Stimulated activated CD4-positive, alpha-beta T cell treated with anti-CD3 and anti-CD28 coated beads, Interleukin-2, amount 100 ng/mL, for 4 hours (primary cell): ENCODE data around the gene KCNMA1.
"Not testable (repeated sequence)": the region's sequence is repeated elsewhere in the genome, so short reads cannot be mapped to it uniquely, and the experiment has no call there.

Experiments
- DNase-seq: peaks from one replicate; pipeline ENCODE4 v3.0.0-alpha.2; 2020; ENCODE audit warnings: low read depth

The KCNMA1 gene

DNA sequence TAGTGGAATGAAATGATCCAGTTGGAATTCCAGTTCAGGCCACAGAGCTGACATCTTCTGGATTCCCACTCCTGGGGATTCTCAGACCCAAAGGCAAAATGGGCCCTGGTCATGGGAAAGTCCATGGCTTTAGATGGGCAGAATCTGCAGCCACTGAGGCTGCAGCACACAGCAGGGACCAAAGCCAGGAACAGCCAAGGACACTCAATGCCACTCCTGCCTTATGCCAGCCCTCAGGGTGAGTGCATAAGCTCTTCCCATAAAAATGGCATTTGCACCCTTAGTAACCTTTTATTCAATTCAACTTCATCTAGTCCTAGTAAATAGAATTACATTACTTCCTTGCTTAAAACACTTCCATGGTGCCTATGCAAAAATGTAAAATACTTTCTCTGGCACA lies 274.4 kb downstream of the KCNMA1 start:
- DNase-seq = no peak

DNA sequence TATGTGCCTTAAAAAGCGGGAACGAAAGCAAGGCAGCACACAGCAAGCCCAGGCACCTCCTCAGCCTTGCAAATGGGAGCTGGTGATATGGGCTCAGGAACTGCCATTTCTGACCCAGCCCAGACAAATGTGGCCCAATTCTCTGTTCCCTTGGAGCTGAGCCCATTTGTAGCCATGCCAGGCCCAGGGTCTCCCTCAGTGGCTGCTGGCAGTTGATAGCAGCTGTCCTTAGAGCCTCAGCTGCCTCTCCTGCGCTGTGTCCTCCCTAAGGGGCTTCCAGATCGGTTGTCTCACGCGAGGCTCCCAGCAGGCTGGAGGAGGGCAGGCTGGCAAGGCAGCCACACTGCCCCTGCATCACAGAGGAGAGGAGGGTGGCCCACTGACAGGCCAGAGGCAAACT lies 275.8 kb downstream of the KCNMA1 start:
- no peak for DNase-seq

DNA sequence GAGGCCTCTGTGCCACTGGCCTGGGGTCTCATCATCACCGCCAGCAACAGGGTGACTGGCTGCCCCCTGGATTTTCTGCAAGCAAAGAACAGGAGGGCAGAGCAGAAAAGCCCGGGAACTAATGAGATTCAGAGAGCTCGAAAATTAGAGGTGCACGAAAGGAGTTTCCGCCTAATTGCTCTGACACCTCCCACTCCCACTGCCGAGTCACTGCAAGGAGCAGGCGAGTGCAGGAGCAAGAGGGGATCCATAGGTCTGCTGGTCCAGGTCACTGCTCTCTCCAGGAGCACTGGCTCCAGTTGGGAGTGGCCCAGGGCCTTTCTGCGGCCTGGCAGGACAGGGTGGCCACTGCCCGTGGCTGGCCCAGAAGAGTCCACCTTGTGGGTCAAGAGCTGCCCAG lies 276.2 kb downstream of the KCNMA1 start:
- DNase-seq = no peak

DNA sequence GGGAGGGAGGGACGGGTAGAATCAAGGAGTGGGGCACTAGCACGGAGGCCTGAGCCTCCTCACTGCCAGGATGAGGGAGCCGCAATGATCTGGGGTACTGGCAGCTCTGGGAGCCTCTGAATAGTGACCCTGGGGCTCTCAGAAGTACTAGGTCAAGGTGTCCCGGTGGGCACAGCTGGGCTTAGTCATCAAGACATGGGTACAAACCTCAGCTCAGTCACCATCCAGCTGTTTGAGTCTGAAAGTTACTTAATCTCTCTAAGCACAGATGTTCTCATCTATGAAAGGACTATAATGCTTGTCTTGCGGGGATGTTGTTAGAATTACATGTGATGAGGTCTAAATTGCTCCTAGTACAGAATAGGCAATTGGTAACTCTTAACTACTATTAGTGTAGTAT lies 276.8 kb downstream of the KCNMA1 start:
- DNase-seq = no peak

DNA sequence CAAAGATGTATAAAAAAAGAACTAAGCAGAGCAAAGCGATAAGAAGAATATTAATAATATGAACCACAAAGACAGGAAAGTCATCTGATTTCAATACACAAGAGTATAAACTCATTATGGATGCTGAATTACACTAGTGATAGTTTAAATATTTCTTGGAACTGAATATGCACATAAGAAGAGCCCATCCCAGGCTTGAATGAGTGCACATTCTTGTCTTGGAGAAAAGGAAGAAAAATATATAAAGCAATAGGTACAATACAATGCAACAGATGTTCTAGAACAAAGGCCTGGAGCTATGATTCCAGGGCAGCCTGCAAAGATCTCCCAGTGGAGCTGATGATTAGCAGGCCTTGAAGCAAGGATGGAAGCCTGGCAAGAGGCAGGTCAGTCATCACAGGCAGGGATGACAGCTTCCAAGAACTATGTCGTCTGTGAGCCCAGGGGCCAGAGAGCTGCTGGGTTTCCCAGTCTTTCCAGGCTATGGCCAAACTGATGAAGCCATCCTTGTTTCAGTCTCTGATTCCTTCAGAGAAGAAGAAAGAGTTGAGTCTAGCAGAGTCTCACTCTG lies 277.6 kb downstream of the KCNMA1 start:
- no peak for DNase-seq

DNA sequence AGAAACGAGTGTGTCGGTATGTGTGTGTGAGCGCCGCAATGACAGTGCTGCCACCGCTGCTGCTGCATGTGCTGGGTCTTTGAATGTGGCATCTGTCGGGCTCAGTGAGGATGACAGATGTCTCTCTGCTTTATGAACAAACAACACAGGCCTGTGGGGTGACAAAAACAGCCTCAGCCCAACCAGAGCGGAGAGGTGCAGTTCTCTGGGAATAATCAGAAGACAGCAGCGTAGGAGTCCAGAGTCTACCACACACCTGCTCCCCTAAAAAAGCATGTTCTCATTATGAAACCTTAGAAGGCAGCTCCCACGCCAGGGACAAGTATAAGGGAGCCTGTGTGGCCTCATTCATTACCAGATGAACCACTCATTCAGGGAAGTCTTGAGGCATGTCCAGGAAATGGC lies 278.3 kb downstream of the KCNMA1 start:
- no peak for DNase-seq

DNA sequence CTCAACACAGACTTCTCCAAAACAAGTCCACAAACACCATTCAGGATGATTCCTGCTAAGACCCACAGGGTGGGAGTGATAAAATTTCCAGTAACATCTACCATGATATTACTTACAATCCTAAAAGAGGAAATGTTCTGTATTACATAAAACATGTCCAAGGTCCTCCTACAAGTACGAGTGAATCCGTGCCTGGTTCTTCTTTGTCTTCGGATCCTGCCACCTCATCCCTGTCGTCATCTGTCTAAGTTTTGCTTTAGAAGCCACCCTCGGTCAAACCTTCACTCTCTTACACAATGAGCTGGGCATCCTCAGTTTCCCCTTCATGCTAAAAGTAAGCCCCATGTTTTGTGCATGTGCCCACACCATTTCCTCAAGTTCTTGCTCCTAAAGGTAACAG lies 279.0 kb downstream of the KCNMA1 start:
- DNase-seq = no peak

DNA sequence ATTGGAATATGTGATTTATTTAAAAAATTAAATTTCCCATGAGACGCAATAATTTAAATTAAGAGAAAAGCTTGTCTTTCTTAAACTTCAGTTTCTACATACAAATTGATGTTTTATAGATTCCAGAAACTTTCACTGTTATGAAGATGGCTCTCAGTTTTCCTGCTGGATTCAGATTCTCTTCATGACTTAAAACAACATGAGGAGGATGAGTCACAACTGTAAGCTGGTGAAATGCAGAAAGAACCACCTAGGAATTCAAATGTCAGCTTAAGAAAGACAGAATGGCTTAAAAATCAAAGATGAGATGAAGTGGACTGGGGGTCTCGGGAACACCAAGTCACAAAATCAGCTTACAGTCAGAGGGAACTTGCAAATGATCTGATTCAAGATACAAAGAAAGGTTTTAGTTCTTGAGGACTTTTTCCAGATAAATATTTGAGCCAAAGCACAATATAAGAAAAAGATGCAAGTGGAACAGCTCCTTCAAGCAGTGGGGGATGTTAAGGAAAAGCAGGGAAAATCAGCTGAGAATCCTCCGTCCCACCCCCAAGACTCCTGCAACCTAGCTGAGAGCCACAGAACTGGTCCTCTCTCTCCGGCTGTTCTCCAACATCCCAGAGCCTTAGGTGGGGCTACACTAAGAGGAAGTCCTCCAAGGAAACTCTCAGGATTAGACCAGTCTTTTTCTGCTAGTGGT lies 279.8 kb downstream of the KCNMA1 start:
- no peak for DNase-seq

DNA sequence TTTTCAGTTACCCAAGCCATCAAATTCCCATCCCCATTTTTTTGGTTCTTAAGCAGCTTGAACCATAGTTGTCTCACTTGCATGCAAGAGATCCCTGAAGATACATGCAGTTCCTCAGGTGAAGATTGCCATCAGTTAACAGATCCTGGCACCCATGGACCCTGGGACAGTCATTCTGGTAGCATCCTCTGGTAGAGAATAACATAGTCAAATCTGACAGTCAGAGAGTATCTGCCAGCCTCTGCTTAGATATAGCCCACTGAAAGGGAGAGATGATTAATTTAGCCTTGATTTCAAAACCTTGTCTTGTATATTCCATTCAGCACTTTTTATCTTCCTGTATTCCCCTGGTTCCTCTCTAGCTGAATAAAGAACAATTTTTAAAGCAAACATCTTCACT lies 280.4 kb downstream of the KCNMA1 start:
- DNase-seq = no peak

DNA sequence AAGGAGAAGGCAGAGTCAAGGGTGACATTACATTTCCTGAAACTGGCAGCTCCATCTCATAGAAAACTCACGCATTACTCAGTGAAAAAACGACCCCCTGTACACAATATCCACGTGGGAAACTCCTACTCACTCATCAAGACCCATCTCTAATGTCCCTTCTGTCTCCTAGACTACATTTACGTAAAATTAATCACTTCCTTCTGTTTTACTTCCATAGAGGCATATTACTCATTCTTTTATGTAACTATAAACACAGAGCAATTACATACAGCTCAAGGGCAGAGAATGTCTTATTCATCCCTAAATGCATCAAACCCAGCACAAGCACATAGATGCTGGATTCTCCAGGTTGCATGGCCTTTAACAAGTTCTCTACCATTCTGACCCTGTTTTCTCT lies 281.8 kb downstream of the KCNMA1 start:
- DNase-seq = no peak

DNA sequence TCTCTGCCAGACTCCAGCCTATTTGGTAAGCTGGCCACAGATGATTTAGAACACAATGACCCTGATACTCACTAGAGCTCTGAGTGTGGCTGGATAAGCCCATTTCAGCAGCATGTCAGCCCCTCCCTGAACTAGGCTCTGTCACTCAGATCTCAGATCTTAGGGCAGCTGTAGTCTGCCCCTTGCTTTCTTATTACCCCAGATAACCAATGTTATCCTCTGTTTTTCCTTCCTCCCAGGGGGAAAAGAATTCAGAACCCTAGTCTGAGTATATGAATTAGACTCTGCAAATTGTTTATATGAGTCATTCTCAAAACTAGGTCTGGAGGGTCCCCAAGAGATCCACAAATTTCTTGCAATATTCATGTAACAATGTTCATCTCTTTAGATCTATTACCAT lies 286.2 kb downstream of the KCNMA1 start:
- no peak for DNase-seq

DNA sequence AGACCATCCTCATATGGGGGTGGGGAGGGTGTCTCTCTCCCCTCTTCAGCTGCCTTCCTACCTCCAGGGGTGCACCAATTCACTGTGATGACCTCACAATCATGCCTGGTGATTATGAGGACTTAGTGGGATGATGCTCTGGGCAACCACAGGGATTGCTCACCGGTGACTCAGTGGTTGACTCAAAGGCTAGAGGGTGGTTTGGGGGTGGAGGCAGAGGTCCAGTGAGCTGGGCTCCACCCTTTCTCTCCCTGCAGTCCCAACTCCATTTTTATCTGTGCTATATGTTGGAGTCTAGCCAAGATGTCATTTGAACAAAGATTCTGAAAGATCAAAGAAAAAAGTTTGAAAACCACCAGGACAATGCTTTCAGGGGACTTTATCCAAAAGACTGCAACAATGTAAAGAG lies 286.9 kb downstream of the KCNMA1 start:
- DNase-seq = no peak

DNA sequence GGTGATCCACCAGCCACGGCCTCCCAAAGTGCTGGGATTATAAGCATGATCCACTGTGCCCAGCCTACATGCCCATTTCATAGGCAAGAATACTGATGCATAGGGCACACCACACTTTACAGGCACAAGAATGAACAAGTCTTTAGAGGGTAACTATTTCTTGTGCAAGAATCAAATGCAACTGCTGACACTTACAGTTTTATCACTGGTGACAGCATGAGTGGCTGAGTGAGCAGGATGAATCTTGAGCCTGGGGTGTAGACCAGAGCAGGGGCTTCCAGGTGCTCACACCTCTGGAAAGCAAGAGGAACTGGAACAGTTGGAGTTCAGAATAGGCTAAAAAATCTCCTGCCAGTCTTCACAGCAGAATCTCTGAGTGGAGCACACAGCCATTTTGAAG lies 287.5 kb downstream of the KCNMA1 start:
- DNase-seq = no peak

DNA sequence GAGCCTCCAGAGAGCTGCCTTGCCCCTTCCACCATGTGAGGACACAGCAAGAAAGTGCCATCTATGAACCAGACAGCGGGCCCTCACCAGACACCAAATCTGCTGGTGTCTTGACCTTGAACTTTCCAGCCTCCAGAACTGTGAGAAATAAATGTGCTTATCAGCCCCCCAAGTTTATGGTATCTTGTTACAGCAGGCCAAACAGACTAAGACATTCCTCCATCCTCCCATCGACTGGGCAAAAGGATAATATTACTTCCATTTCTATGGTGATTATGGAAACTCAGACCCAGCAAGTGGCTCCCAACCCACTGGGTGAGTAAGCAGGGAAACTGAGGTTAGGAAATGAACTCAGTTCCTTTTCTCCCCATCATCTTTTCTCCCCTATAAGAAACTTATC lies 288.4 kb downstream of the KCNMA1 start:
- DNase-seq = no peak

DNA sequence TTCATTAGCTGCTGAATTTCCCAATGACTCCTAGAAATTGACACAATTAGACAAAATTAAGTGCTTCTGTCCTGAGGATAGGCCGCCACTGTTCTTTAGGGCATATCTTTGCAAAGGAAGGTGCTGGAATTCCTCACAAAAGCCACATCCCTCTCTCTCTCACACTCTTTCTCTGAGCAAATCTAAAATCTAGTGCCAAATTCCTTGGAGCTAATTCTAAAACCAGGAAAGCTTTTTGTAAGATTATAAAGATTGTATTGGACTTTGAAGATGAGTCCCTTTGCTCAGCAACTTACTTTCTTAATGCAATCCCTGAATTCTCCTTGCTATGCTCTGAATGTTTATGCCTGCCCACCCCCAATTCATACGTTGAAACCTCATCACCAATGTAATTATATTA lies 288.9 kb downstream of the KCNMA1 start:
- no peak for DNase-seq

DNA sequence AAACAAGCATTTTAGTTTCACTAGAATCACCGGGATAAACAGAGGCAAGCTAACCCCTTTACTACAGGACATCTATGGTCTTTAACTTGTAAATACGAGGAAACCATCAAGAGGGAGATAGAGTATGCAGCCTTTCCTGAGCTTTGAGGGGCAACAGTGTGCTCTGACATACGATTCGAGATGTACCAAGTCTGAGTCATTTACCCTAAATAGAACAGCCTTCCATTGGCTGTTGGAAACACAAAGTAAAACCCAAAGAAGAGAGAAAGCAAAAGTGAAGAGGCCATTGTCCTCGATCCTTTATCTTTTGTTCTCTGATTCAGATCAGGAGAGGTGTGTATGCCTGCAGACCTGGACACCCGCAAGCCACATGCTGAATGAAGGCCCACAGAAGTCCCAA lies 289.5 kb downstream of the KCNMA1 start:
- no peak for DNase-seq

DNA sequence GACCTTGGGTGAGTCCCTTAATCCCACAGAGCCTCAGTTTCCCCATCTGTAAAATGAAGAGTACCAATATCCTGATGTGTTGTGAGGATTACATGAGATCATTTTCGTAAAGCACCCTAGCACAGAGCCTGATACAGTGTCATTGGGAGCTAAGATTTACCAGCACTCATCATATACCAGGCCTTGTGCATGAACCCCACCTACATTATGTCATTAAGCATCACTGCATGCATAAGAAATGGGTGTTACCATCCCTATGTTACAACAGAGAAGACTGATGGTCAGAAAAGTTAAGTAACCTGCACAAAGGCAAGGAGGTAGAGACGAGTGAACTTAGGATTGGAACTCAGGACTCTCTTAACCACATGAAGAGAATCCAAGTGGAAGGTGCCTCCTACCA lies 290.6 kb downstream of the KCNMA1 start:
- no peak for DNase-seq

DNA sequence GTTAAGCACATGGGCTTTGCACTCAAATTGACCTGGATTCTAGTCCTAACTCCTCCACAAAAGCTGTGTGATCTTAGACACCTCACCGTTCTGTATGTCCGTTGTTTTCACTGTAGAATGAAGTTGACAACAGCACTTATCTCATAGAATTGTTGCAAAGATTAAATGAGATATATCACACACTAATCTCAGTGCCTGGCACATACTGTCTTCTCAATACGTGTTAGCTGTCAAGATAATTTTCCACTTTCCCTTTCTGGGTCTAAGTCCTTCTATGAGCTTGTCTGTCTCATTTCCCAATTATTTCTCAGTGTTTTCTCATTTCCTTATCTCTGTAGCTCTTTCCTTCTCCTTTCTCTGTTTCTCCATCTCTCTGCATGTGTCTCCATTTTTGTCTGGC lies 296.6 kb downstream of the KCNMA1 start:
- no peak for DNase-seq

DNA sequence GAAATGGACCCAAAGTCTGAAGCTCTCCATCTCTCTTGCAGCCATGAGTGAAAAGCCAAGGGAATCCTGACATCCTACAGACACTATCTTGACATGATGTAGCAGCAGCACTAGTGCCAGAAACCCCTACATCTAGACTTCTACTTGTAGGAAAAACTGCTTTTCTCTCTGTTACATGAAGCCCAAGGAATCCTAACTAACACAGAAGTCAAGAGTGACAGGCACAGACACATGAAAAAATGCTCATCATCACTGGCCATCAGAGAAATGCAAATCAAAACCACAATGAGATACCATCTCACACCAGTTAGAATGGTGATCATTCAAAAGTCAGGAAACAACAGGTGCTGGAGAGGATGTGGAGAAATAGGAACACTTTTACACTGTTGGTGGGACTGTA lies 297.7 kb downstream of the KCNMA1 start:
- DNase-seq = not testable (repeated sequence)

DNA sequence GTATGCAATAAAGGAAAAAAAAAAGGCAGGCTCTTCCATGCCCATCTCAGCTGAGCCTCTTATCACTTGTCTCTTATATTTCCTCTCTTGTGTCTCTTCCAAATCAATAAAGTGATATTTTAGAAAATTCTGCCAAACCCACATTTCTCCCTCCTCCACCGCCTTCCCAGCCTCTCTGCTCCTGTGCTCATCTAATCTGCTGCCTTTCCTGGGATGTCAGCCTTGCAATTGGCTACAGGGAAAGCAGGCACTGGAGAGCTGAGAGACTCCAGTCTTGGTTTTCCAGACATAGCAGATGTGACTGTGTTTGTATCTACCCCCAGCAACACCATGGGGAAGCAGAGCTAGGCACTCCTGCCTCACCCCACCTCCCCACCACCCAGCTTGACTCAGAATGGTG lies 298.4 kb downstream of the KCNMA1 start:
- no peak for DNase-seq

DNA sequence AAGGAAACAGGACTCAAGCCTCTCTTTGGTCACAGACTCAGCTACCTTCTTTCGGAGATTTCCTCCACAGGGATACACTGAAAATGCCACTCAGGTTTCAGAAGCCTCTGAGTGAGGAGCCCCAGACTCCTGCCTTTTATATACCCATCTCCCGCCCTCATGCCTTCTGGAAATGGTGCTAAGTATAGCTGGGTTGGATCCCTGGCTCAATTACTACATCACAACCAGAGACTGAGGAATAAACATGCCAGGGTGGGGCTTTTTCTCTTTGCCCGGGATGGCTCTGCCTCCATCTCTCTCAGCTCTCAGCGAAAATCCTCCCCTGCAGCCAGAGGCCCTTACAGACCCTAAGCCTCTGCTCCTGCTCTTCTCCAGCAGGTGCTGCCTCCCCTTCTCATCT lies 299.5 kb downstream of the KCNMA1 start:
- no peak for DNase-seq

DNA sequence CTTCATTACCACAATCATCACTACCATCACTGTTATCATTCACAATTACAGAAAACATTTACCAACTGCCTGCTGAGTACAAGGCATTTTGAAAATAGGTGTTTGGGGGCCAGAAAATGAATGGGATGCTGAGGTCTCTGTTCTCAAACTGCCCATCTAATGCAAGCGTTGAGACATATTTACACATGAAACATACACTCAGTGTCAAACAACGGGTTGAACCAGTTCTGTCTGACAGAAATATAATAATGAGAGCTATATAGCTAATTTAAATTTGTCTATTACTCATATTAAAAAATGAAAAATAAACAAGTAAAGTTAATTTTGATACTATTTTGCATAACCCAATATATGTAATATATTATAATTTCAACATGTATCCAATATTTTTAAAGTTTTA lies 303.1 kb downstream of the KCNMA1 start:
- no peak for DNase-seq

DNA sequence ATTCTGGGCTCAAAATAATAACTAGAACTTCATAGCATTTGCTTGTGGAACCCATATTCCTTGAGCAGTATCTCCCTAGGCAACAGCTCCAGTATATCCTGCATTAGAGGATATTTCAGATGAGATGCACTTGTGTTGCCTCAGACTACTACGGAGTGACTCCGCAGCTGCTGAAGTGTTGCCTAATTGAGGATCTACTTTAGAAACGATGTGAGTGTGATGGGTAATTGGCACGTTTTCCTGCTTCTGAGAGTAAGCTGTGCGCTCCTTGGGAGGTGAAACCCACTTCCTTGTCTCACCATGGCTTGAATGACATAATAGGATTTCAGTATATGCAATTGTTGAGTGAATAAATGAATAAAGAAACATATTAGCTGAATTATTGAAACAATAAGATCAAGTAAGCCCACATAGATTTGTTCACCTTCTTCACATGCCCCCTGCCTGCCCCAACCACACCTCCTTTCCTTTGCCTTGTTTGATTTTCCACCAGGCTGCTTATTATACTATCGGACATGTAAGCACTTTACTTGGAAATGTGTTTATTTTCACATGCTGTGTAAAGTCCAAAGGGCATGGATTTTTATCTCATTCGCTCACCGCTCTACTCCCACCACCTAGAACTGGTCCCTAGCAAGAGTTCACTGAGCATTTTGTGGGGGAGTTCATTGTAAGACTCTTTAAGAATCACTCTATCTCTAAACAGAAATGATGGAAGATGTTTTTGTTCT lies 303.8 kb downstream of the KCNMA1 start:
- no peak for DNase-seq

DNA sequence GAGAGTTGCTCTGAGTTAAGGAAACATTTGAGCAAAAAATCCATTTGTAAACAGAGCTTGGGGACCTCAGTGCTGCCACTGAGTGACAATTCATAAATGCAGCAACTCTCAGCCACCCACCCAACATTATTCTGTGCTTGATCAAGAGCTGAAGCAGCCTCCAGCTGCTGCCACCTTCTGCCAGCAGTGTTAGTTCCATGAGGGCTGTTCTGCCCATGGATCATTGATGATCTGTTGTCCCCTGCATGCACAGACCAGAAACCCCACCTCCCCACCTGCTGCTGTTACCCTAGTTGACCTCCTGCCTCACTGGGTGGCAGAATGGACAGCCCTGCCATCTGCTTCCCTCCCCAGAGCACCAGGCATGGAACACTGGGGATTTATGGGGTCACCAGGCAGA lies 305.4 kb downstream of the KCNMA1 start:
- DNase-seq = no peak
